Measurements from ENCODE around the gene GCNT2.
"Not testable (repeated sequence)": the region's sequence is repeated elsewhere in the genome, so short reads cannot be mapped to it uniquely, and the experiment has no call there.

Gene GCNT2

GRCh38 chr6:10516953-10517352, 4.2 kb upstream of the GCNT2 start:
- no peak for TF ChIP-seq CTCF (IDR thresholded peaks at IDR 0.05; ENCODE audit: insufficient read depth, missing control alignments)
- no peak for DNase-seq (ENCODE audit: insufficient read length, low spot score)
- no peak for FAIRE-seq

DNA sequence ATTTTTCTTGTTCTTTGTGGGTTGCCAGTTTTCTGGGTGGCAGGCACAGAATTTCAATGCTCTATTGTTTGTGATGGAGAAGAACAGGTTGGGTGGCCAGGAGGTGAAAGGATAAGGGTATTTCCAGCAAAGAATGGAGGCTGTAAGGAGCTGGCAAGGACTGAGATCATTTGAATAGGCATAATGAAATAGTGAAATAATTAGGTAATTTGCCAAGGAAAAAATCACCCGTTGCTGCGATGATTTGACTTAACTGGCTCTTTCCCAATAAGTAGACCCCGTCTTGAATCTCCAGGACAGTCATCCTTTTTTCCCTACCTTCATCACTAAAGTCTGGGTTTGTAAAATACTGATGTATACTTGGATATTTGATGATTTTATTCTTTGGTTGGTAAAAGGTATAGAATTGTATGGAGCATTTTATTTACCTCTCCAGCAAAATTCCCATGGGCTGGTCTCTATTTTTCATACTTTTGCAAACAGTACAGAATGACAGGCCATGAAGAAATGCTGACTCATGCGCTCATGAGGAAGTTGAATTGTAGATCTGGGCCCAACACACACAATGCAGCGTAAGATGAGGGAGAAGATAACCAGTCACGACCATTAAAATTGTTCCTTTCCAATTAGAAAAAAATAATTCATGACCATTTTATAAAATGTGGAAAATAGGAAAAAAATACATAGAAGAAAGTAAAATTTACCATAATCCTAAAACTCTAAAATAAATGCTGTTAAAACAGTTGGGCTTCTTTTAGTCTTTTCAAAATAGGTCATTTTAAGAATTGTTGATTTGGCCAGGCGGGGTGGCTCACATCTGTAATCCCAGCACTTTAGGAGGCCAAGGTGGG, 2.4 kb upstream of the GCNT2 start:
- no peak for FAIRE-seq
- TF ChIP-seq CTCF (IDR thresholded peaks at IDR 0.05; ENCODE audit: insufficient read depth, missing control alignments) = no peak
- DNase-seq (ENCODE audit: insufficient read length, low spot score) = no peak

DNA sequence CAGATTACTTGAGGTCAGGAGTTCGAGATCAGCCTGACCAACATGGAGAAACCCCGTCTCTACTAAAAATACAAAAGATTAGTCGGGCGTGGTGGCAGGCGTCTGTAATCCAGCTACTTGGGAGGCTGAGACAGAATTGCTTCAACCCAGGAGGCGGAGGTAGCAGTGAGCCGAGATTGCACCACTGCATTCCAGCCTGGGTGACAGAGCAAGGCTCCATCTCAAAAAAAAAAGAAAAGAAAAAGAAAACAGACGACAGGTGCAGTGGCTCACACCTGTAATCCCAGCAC, 1.8 kb upstream of the GCNT2 start:
- DNase-seq (ENCODE audit: insufficient read length, low spot score); FAIRE-seq: not testable (repeated sequence)

- TF ChIP-seq CTCF (IDR thresholded peaks at IDR 0.05; ENCODE audit: insufficient read depth, missing control alignments) = no peak
- DNase-seq (ENCODE audit: insufficient read length, low spot score) = no peak
- no peak for FAIRE-seq
These were observed 683 bp upstream of the GCNT2 start for GRCh38 chr6:10520468-10520867.

DNA sequence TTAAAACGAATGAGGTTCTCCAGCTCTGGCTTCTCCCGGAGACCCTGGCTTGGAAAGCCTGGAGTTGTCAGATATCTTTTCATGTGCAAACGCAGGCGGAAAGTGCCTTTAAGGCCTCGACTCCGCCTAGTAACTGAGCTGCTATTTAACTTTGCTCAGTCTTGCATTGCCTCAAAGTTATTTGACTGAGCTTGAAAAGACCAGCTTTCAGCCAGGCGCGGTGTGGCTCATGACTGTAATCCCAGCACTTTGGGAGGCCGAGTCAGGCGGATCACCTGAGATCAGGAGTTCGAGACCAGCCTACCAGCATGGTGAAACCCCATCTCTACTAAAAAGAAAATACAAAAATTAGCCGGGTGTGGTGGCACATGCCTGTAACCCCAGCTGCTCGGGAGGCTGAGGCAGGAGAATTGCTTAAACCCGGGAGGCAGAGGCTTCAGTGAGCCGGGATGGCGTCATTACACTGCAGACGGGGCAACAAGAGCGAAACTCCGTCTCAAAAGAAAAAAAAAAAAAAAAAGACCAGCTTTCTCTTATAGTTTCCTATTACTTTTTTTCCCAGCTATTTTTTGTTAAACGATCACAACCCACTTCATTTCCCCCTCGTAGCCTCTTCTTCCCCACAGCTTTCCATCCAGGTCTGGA, 1.9 kb downstream of the GCNT2 start:
- TF ChIP-seq CTCF (IDR thresholded peaks at IDR 0.05; ENCODE audit: insufficient read depth, missing control alignments) = no peak
- no peak for DNase-seq (ENCODE audit: insufficient read length, low spot score)
- no peak for FAIRE-seq

GRCh38 chr6:10526156-10526555, 5.0 kb downstream of the GCNT2 start:
- TF ChIP-seq CTCF (IDR thresholded peaks at IDR 0.05; ENCODE audit: insufficient read depth, missing control alignments) = no peak
- no peak for DNase-seq (ENCODE audit: insufficient read length, low spot score)
- FAIRE-seq = no peak

DNA sequence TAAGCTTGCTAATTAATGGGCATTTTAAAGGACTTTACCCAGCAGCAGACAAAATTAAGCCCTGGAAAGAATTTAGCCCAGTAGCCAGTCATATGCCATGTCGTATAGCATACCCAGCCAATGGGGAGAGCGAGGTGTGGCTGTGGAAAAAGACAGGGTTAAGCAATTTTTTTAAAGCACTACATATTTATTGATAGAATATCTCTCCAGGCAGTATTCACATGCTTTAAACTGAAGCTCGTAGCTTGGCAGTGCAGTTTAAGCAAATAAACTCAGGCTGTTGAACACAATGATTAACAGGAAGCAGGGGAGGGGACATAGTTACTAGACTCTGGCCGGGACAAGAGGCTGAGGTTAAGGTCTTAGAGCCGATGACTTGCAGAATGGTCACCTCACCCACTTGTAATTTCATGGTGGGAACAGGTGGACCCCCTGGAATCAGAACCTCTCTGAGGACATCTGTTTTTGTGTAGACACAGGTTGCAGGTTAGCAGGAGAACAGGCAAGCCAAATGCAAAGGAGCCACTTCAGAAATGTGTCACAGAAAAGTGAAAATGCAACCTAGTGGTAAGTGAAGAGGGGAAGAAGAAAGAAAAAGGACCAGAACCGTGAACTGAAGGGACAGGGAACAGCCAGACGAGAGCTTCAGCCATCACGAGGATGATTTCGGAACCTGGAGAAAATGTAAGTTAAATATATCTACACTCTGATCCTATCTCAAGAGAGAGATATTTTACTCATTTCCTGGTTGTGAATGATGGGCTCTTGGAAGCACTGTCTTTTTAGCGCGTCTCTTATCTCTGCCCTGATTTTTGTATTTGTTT, 7.2 kb downstream of the GCNT2 start:
- no peak for FAIRE-seq
- no peak for DNase-seq (ENCODE audit: insufficient read length, low spot score)

More for the DNA sequence above, 7.2 kb downstream of the GCNT2 start:
- no peak for TF ChIP-seq CTCF (IDR thresholded peaks at IDR 0.05; ENCODE audit: insufficient read depth, missing control alignments)

All from D721Med (cell line).